Skin of body (tissue), 2 donors: ENCODE data around the gene NAA11. TPM values are rescaled to one million over a fixed set of nuclear protein-coding genes. Genes with fewer than 3 reads are reported as not detected.

ENCODE experiments used
- DNase-seq: peaks from one replicate; lab custom pipeline; 2025; lab: John Stamatoyannopoulos, UW
- total RNA-seq: library from RNA; depleted of rRNA; stranded (reverse); fragments of >200 nt; gene quantifications from one replicate; pipeline ENCODE4 v1.2.3, GENCODE V29; 2014

The NAA11 gene
- not detected for total RNA-seq

- DNase-seq, result no peak
Measured at GRCh38 chr4:79325864-79326328, at the start of gene NAA11. TSS of gene NAA11 (minus strand) at chr4:79326061. CDS start at chr4:79325877, 184 bp downstream.

- no peak for DNase-seq
Measured at GRCh38 chr4:79370026-79370425, 44.2 kb upstream of the NAA11 start.

- no peak for DNase-seq
Measured at GRCh38 chr4:79367096-79367495, 41.2 kb upstream of the NAA11 start.

- no peak for DNase-seq
Measured at GRCh38 chr4:79366422-79366821, 40.6 kb upstream of the NAA11 start.

GRCh38 chr4:79364061-79364460 is 38.2 kb upstream of the NAA11 start:
- DNase-seq, result no peak

- no peak for DNase-seq
Measured at GRCh38 chr4:79362626-79363025, 36.8 kb upstream of the NAA11 start.

GRCh38 chr4:79360006-79360405 is 34.1 kb upstream of the NAA11 start:
- no peak for DNase-seq

GRCh38 chr4:79358438-79358837 is 32.6 kb upstream of the NAA11 start:
- no peak for DNase-seq

- no peak for DNase-seq
Measured at GRCh38 chr4:79357365-79357764, 31.5 kb upstream of the NAA11 start.

- no peak for DNase-seq
Measured at GRCh38 chr4:79353075-79353474, 27.2 kb upstream of the NAA11 start.

- DNase-seq, result no peak
Measured at GRCh38 chr4:79348405-79348804, 22.5 kb upstream of the NAA11 start.

GRCh38 chr4:79341893-79342653 is 16.2 kb upstream of the NAA11 start:
- DNase-seq, result no peak

GRCh38 chr4:79340568-79340967 is 14.7 kb upstream of the NAA11 start:
- no peak for DNase-seq

GRCh38 chr4:79338148-79338547 is 12.3 kb upstream of the NAA11 start:
- no peak for DNase-seq

GRCh38 chr4:79334783-79335182 is 8.9 kb upstream of the NAA11 start:
- no peak for DNase-seq

- DNase-seq, result no peak
Measured at GRCh38 chr4:79334341-79334740, 8.5 kb upstream of the NAA11 start.

- no peak for DNase-seq
Measured at GRCh38 chr4:79331126-79331876, 5.4 kb upstream of the NAA11 start.

GRCh38 chr4:79330720-79331119 is 4.9 kb upstream of the NAA11 start:
- no peak for DNase-seq

GRCh38 chr4:79325436-79325835 is 425 bp downstream of the NAA11 start:
- no peak for DNase-seq

GRCh38 chr4:79319975-79320374 is 5.9 kb downstream of the NAA11 start:
- no peak for DNase-seq

GRCh38 chr4:79317711-79318110 is 8.2 kb downstream of the NAA11 start:
- no peak for DNase-seq

- no peak for DNase-seq
Measured at GRCh38 chr4:79315891-79316290, 10.0 kb downstream of the NAA11 start.

- DNase-seq, result no peak
Measured at GRCh38 chr4:79311279-79311678, 14.6 kb downstream of the NAA11 start.
